ENCODE measurements around the gene ZNF575. TPM values are rescaled to one million over a fixed set of nuclear protein-coding genes. Genes with fewer than 3 reads are reported as not detected.

ZNF575 gene
- total and polyA plus RNA-seq, 2 donors (not counting 3 experiments of a cell fraction or from before 2014, with no cell fraction given) = 0.57 to 3.0 TPM

DNA sequence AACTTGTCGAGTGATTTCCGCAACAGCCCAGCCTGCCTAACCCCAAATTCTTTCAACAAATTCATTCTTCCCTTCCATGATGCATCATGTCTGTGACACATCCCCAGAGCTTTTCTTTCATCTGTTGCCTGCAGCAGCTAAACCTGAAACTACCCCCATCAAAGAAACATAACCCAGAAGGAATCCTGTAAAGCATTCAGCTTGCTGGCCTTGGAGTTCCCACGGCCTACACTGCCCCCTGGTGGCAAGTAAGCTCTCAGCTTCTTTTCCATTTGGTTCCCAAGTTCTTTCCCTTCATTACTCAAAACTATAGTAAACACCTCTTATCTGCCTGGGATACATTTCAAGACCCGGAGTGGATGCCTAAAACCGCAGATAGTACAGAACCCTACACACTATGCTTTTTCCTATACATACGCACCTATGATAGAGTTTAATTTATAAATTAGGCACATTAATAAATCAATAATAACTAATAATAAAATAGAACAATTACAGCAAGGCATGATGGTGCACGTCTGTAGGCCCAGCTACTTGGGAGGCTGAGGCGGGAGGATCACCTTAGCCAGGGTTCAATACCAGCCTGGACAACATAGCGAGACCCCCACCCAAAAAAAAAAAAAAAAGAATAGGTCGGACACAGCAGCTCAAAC lies 13.4 kb upstream of the ZNF575 start:
- ChIA-PET CTCF (interaction anchor here (0.5 to 11.6 kb wide), 38 partner anchors 8 to 1360 kb away, joined by 3 to 833 read pairs (median 6); partner anchors contain the start of genes IRGQ, PHLDB3, ZNF575 and ZNF576), POLR2A (interaction anchor here (1.0 kb wide), 1 partner anchor 72 kb away, joined by 3 read pairs; no protein-coding TSS in a partner anchor)
- no peaks in the 10 kb centered on the region for H3K9me1 ChIP-seq (replicated peaks; ENCODE audit: control insufficient read depth, extremely low read depth, insufficient read depth, low read length)
- no peaks in the 10 kb centered on the region for H3K79me2 ChIP-seq (ENCODE audit: control insufficient read depth, insufficient read depth, low read length)
- intact Hi-C loops (cut with micrococcal nuclease) = loop anchor here (1.0 kb wide), 2 partner anchors 72 to 86 kb away; no protein-coding TSS in a partner anchor
- H3K9ac ChIP-seq (replicated peaks; ENCODE audit: extremely low read depth, insufficient read depth, low read length) = no peak overlapping the region
- peak; percentile 93 for FAIRE-seq
- H4K20me1 ChIP-seq (replicated peaks; ENCODE audit: control insufficient read depth, extremely low read depth, insufficient read depth, low read length) = no peaks in the 10 kb centered on the region
- H3K36me3 ChIP-seq (ENCODE audit: control insufficient read depth in 2 of 2, extremely low read depth in 1 of 2, insufficient read depth in 2 of 2, low read length in 2 of 2) = no peaks in the 10 kb centered on the region
- dilution Hi-C loops (cut with MboI; ENCODE audit: extremely low pct_ligation_motif_present, low sequenced_read_pairs) = no loop called here
- H3K4me2 ChIP-seq (ENCODE audit: insufficient read depth, low read length) = no peak overlapping the region
- H3K9me3 ChIP-seq (replicated peaks; ENCODE audit: control insufficient read depth, insufficient read depth, low read length) = no peaks in the 10 kb centered on the region
- H3K4me1 ChIP-seq (ENCODE audit: control insufficient read depth, extremely low read depth, insufficient read depth, low read length) = no peaks in the 10 kb centered on the region
- no peak overlapping the region for H3K4me3 ChIP-seq (replicated peaks in 1 of 3; ENCODE audit: insufficient read depth in 1 of 3, low read depth in 1 of 3, low read length in 3 of 3)
- no peak overlapping the region for H2AFZ ChIP-seq (ENCODE audit: low read depth, low read length)
- no peak for TF ChIP-seq POLR2A (IDR thresholded peaks at IDR 0.05; ENCODE audit: low read depth, low read length)
- TF ChIP-seq CTCF (IDR thresholded peaks at IDR 0.05; ENCODE audit: extremely low read depth in 1 of 2, insufficient read depth in 1 of 2, low read depth in 1 of 2, low read length in 2 of 2) = peak; percentile 80 to 87
- no peak overlapping the region for H3K27ac ChIP-seq (ENCODE audit: insufficient read depth, low read depth, low read length)
- no TSS peak for BruUV-seq (replicated peaks)
- DNase-seq (ENCODE audit: low read depth, low spot score) = peak; percentile 78
- no peaks in the 10 kb centered on the region for H3K27me3 ChIP-seq (ENCODE audit: control insufficient read depth in 2 of 2, insufficient read depth in 2 of 2, low read length in 2 of 2)

DNA sequence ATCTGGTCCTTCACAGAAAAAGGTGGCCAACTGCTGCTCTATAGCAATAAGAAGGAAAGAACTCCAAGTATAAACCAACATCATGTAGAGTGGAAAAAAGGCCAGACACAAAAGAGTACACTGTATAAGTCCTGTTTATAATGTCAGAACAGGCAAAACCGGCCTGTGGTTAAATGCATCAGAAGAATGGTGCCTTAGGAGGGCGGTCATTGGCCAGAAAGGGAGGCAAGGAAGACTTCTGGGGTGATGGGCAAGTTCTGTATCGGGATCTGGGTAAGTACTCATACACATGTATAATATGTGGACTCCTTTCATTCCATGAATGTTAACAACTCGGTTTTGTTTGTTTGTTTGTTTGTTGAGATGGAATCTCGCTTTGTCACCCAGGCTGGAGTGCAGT lies 10.1 kb upstream of the ZNF575 start:
- Histone ChIP-seq H3K36me3 (ENCODE audit: control insufficient read depth in 2 of 2, extremely low read depth in 1 of 2, insufficient read depth in 2 of 2, low read length in 2 of 2) (no peaks in the 10 kb centered on the region), H3K4me3 (replicated peaks in 1 of 3; ENCODE audit: insufficient read depth in 1 of 3, low read depth in 1 of 3, low read length in 3 of 3) (no peak overlapping the region), H3K27me3 (ENCODE audit: control insufficient read depth in 2 of 2, insufficient read depth in 2 of 2, low read length in 2 of 2) (no peaks in the 10 kb centered on the region), H3K9ac (replicated peaks; ENCODE audit: extremely low read depth, insufficient read depth, low read length) (no peak overlapping the region), H3K9me1 (replicated peaks; ENCODE audit: control insufficient read depth, extremely low read depth, insufficient read depth, low read length) (no peaks in the 10 kb centered on the region), H4K20me1 (replicated peaks; ENCODE audit: control insufficient read depth, extremely low read depth, insufficient read depth, low read length) (no peaks in the 10 kb centered on the region), H3K9me3 (replicated peaks; ENCODE audit: control insufficient read depth, insufficient read depth, low read length) (no peaks in the 10 kb centered on the region), H3K4me1 (ENCODE audit: control insufficient read depth, extremely low read depth, insufficient read depth, low read length) (peaks cover 15% of the 10 kb centered on the region), H3K4me2 (ENCODE audit: insufficient read depth, low read length) (no peak overlapping the region), H3K27ac (ENCODE audit: insufficient read depth, low read depth, low read length) (no peak overlapping the region), H2AFZ (ENCODE audit: low read depth, low read length) (no peak overlapping the region), H3K79me2 (ENCODE audit: control insufficient read depth, insufficient read depth, low read length) (peaks cover 19% of the 10 kb centered on the region)
- FAIRE-seq = no peak
- intact Hi-C loops (cut with micrococcal nuclease) = no loop called here
- no TSS peak for BruUV-seq (replicated peaks)
- no peak for DNase-seq (ENCODE audit: low read depth, low spot score)
- ChIA-PET POLR2A (no interaction called here), CTCF (interaction anchor here (11.6 kb wide), 1 partner anchor 77 kb away, joined by 833 read pairs; no protein-coding TSS in a partner anchor)
- dilution Hi-C loops (cut with MboI; ENCODE audit: extremely low pct_ligation_motif_present, low sequenced_read_pairs) = no loop called here
- TF ChIP-seq EZH2 (IDR thresholded peaks at IDR 0.05; ENCODE audit: borderline replicate concordance, low read depth, low read length, severe bottlenecking) (no peak), MYC (IDR thresholded peaks at IDR 0.05; ENCODE audit: low read depth, low read length) (no peak), MAX (IDR thresholded peaks at IDR 0.05; ENCODE audit: insufficient read depth, insufficient read length) (no peak), FOS (IDR thresholded peaks at IDR 0.05; ENCODE audit: borderline replicate concordance, insufficient read depth, low read length) (no peak), CTCF (IDR thresholded peaks at IDR 0.05; ENCODE audit: extremely low read depth in 1 of 2, insufficient read depth in 1 of 2, low read depth in 1 of 2, low read length in 2 of 2) (no peak), JUN (IDR thresholded peaks at IDR 0.05; ENCODE audit: borderline replicate concordance, insufficient read depth, insufficient read length, low read depth) (no peak), POLR2AphosphoS5 (IDR thresholded peaks at IDR 0.05; ENCODE audit: insufficient read depth, low read depth, low read length) (no peak), GATA2 (IDR thresholded peaks at IDR 0.05; ENCODE audit: insufficient read depth, insufficient read length, low read depth, low read length) (no peak), POLR2A (IDR thresholded peaks at IDR 0.05; ENCODE audit: low read depth, low read length) (no peak)

All from endothelial cell of umbilical vein (primary cell).